NCI-H2171 treated with DMSO at 0.1 percent for 48 hours (cell line): ENCODE measurements around the gene TMEM54.
A peak's percentile ranks its signal among the peaks of the same experiment; 100 is the strongest.

Experiments
- DNase-seq: peaks from one replicate; lab custom pipeline; 2025; lab: John Stamatoyannopoulos, UW

Gene TMEM54

DNA sequence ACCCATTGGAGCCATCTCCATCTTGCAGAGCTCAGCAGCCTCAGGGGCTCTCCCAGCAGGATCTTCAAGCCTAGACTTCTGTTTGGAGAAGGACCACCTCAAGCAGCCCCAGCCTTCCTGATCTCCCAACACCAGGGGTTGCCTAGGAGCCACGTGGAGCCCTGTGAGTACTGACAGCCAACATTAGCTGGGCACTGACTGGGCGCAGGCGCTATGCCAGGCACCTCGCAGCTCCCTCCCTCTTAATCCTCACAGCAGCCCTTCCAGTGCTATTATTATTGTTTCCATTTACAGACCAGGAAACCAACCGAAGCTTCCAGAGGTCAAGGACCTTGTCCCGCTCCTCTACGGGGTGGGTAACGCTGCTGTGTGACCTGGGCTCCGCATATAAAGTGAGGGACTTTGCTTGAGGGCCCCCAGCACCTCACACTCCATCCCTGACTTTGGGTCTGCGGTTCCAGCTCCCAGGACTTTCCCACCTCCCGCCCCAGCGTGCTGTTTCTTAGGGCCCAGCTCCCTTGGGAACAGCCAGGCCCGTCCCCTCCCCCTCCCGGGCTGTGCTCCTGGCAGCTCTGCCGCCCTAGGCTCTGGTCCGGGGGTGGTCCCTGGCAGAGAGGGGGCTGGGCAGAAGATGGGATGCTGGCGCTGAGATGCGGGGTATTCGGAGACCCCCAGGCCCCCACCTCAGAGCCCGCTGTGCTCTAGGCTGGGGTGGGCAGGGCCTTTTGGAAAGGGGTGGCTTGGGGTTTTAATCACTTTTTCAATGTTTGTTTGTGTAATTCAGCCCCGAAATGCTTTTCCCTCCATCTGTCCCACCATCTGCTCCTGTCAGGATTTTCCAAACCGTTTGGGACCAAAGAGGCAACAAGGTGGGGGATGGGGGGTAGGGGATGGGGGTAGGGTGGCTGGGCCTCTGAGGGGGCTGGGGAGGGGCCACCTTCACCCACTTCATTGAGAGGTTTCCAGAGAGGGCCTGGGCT, 19.0 kb downstream of the TMEM54 start:
- DNase-seq: peak; percentile 97

DNA sequence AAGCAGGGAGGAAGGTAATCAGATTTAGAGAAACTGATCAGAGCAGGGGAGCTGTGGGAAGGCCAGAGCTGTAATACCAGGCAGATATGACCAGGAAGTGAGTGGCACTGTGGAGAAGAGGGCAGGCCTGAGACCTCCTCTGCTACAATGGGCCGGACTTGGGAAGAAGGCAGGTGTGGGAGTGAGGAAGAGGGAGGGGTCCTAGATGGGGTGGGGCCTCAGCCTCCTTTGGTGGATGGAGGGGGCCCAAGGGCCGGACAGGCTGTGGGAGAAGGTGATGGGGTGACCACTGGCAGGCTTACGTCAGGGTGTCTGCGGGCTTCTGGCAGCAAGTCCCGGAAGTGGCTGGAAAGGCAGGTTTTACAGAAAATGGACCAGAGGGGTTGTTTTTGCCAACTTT, 19.9 kb downstream of the TMEM54 start:
- DNase-seq: no peak

DNA sequence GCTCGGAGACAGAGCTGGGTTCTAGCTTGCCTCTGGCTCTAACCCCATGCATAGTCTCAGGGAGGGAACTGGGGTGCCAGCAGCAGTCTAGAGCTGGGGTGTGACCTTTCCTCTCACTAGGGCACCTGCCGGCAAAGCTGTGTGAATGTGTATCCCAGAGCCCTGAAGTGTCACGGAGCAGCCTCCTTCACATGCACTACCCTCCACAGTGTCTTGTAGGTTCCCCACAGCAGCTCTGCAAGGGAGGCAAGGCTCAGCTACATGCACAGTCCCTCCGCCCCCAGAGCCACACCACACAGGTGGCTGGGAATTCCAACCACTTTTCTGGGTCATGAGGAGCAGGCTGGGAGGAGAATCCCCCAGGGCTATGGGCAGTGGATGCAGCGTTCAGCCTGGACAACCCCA, 22.6 kb downstream of the TMEM54 start:
- DNase-seq: no peak

DNA sequence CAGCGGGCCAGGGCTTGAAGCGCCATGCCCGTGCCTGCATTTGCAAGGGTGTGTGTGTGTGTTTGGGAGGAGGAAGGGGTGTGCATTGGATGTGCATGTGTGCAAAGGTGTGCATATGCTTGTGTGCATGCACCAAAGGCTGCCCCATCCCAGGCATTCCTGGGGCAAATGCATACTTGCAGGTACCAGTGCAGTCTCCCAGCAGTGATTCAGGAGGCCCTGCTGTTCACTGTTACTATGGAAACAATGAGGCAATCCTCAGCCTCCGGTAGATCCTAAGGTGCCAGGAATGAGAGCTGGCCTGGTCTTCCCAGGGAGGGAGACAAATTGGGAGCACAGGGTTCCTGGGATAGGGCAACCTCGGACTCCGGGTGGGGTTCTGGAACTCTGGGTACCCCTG, 23.0 kb downstream of the TMEM54 start:
- peak; percentile 69 for DNase-seq

DNA sequence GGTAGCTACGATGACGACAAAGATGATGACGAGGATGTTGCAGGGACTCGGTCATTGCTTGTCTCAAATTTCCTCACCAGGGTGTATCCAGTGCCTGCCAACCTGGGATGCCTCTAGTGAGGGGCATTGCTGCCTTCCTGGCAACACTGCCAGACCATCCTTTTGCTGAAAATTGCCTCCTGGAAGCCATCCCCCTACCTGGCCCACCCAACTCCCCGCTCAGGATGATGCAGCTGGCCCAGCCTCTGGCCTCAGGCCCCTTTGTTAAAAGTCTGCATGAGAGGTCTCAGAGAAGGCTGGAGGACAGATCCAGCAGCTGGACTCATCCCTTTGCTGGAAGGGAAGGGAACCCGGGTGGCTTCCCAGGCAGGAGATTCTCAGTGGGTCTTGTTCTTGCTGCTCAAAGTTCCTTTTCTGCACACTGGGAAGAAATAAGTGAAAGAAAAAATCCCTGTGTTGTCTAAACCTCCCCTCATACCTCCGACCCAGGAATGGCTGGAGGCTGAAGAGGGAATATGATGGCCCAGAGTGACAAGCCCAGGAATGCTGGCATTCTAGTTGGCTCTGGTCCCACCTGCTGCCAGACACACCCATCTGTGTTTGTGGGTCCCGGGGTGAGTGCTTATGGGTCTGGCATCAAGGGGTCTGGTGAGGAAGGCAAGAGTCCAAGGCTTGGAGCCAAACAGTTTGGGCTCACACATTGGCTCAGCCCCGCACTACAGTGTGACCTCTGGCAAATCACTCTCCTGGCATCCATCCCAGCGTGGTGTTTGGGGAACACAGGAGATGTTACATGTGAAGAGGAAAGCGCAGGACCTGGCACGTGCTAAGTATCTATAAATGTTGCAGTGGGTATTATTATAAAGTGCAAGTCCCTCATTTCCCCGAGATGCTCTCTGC, 23.7 kb downstream of the TMEM54 start:
- DNase-seq: peak; percentile 56

DNA sequence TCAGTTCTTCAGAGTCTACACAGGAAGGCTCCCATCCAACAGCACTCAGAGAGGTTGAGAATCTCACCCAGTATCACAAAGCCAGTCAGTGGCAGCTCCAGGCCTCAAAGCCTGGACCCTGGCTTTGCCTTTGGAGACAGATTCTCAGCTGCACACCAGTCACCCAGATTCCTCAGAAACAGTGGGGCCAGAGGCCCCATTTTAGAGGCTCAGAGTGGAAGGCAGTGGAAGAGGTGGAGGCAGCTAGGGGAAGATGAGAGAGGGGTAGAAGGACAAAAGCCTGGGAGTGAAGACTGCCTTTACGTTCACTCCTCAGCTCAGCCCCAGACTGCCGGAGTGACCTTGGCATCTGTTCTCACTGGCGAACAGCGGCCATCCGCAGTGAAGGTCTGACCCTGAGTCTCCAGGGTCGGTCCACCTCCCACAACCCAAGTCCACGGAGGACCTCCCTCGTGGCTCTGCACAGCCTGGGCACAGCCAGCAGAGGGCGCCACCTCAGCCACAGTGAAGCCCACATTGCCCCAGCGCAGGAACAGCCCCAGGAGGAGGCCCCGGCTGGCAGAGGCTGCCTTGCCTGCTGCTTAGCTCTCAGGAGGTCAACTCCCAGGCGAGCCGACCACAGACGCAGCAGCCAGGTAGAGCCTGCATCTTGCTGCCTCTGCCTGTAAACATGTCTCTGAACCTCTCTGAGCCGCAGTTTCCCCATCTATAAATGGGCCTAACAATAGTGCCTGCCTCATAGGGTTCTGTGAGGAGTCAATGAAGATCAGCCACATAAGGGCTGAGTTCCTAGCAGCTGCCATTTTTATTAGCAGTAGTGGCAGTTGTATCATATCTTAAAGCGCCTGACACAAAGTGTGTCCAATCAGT, 24.6 kb downstream of the TMEM54 start:
- peak; percentile 26 for DNase-seq

DNA sequence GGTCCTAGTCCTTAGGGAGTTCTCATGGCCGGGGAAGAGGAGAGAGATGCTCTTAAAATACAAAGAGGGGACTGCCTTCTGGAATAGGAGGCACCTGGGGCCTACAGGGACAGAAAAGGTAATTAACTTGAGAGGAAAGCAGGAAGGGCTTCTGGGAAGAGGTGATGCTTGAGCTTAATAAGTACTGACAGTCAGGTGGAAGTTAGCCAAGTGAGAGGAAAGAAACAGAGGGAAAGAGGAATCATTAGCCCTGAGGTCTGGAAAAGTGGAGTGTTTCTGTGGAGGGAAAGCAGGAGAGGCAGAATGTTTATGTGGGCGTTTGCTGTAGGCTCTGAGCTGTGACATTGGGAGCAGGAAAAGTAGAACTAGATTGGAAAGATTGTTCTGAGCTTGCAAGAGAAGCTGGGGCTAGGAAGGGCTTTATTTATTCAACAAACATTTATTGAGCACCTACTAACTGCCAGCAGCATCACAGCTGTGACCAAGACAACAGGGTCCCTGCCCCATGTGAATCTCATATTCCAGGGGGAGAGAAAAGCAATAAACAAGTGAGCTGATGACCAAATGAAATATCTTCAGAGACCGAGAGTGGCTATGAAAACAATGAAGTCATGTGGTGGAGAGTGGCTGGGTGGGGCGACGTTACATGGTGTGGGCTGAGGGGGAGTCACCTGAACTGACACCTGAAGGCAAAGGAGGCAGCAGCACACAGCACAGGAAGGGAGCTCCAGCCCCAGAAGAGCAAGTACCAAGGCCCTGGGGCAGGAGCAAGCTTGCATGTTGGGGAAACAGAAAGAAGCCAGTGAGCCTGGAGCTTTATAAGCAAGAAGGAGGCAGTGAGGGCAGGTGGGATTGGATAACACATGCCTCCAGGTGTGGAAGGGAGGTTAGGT, 26.1 kb downstream of the TMEM54 start:
- no peak for DNase-seq

DNA sequence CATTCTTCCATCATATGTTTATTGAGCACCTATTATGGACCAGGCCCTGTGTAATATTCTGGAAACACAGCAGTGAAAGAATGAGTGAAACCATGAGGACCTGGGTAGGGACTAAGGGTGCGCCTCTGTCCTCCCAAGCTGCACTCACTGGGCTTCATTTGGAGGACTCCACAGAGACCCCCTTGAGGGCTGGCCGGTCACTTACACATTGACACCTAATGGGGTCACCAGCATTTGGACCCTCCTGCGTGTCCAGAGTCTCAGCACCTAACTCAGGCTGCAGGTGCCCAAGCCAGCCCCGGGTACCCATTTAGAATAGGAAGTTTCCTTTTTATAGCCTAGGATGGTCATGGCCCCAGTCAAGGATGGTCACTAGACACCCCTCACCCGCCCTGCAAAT, 27.7 kb downstream of the TMEM54 start:
- no peak for DNase-seq

DNA sequence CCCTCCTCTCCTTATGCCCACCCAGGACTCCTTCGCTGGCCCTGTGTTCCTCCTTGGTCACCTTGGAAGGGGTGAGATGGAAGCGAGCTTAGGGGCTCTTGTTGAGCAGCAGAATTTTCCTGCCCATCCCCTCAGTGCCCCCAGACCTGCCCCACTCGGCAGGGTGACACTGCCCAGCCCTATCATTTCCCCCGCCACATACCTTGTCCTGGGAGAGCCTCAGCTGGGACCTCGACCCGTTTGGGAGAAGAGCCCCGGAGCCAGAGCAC, 29.1 kb downstream of the TMEM54 start:
- no peak for DNase-seq

DNA sequence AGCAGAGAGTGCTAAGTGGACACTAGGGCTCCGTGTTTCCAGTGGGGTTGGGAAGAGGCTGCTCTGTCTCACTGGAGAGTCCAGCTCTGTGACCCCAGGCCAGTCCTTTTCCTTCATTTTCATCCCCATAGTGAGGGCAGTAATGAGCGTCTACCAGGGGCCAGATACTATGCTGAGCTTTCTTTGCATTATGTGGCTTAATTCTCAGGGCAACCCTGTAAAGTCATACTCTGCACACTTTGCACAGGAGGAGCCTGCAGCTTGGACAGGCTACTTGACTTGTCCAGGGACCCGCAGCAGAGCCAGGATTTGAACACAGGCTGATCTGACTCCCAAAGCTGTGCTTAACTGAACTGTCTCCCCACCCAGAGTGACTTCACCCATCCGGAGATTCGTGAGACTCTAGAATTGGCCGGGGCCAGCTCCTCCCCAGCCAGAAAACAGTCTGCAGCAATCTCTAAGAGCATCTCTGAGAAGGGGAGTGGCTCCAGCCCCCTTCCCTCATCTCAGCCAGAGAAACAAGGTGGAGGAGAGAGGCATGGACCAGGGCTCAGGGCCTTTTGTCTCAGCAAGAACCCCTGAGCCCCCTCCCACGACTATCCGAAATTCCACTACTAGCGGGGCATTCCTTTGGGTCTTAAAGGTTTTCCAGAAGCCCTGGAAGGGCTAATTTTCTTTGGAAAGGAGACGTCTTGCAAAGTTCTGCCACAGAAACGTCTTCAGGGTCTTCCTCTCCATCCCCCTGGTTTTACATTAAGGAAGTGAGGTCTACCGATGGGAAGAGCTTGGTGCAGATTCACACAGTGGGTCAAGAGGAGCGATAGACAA, 29.6 kb downstream of the TMEM54 start:
- DNase-seq: peak; percentile 51

DNA sequence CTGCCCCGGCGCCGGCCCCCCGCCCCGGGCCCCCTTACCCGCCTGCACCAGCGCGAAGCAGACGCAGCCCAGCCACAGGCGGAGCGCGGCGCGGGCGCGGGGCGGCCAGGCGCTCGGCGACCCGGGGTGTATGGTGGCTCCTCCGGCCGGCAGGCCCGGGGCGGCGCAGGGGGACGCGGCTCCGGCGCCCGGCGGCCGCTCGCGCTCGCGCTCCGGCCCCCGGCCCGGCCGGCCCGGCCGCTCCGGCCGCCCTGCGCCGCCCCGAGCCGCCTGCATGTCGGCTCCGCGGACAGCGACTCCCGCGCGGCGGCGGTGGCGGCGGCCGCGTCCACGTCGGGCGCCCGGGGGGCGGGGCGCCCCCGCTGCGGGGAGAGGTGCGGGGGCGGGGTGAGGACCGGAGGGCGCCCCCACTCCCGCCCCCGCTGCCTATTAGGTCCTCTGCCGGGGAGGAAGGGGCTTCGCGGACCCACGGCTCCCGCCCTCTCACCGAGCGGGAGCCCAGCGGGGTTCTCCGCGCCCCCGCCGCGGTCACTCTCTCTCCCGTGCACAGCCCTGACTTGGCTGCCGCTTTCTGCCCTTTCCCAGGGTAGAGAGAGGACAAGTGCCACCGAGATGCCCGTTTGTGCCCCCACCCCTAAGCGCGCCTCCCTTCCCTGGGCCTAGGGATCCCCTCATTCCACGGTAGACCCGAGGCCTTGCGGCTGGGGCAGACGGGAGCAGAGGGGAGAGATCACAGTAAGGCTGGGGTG, 30.4 kb downstream of the TMEM54 start, which contains the start of gene FNDC5:
FNDC5 (minus strand) TSS at position 298 of the 749 bp plus-strand sequence.
- no peak for DNase-seq

DNA sequence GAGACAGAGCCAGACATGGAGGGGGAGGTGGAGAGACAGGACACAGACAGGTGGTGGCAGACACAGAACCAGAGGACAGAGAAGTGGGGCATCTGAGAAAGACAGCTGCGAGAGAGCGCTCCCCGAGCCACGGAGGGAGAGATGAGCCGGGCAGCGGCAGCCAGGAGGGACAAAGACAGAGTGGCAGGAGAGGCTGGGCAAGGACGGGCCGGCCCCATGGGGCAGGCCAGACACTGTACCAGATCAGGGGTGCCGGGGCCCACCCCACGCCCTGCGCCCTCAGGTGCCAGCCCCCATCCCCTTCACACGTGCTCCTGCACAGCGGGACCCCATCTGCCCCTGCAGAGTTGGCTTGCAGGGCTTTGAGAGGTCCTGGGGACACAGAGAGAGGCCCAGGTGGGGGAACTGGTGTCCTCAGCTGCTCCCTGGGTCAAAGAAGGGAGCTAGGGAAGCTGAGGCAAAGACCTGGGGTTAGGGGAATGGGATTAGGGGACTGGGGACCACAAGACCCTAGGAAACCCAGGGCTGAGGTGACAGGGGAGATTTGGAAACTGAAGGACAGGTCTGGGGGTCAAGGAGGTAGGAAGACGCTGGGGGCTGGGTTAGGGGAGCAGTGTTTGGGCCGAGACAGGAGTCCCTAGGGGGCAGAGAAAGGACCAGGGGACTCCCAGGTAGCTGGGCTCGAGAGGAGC, 31.1 kb downstream of the TMEM54 start:
- DNase-seq: no peak

DNA sequence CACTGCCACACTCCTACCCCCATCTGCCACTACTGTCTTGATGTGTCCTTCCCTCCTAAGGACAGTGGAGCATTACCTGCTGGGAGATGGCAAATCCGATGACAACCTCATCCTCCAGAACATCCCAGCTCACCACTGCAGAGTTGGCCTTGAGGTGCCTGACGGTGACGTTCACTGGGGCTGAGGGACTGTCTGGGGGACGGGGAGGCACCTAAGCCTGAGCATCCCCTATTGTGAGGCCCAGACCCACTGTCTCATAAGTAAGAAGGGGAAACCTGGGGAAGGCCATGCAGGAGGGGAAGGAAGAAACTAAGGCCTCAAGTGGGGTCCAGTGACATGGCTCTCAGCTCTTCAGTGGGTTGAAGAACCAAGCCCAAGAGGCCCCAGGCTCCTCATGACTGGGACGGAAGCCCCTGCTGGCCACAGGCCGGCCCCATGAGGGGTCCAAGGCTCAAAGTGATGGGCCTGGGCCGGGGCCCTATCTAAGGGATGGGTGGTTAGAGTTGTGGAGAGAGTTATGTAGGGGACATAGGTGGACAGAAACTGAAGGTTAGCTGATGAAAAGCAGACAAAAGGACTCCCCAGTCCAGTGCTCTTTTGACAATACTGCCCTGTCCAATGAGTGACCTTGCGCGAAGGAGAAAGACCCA, 32.3 kb downstream of the TMEM54 start:
- no peak for DNase-seq

DNA sequence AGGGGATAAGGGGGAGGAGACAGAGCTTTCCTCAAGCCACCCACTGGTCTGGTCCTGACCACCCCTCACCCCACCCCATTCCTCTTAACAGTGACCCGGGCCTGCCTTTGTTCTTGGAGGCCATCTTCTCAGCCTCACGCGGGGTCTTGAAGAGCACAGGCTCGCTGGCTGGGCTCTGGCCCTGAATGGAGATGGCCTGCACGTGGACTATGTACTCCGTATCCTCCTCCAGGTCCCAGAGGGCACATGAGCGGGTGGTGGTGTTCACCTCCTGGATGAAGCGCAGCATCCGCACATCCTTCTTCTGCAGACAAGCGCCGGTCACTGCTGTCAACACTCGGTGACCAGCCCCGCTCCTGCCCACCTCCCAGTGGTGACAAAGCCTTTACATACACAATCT, 33.1 kb downstream of the TMEM54 start:
- DNase-seq: no peak

DNA sequence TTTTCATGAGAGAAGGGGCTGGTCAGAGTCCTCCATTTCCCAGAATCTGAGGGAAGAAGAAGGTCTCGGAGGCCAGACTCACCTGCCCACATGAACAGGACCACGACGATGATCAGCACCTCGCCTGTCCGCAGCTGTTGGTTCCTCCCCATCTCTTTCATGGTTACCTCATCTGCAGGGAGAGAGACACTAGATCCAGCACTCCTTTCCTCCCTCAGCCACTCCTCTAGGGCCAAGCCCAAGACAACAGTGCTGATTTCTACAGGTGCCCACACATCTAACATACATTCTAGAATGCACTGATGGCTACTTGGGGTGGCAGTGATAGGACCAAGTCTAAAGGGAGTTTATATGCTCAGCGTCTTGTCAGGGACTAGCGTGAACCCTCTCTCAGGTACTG, 33.5 kb downstream of the TMEM54 start:
- DNase-seq: no peak

DNA sequence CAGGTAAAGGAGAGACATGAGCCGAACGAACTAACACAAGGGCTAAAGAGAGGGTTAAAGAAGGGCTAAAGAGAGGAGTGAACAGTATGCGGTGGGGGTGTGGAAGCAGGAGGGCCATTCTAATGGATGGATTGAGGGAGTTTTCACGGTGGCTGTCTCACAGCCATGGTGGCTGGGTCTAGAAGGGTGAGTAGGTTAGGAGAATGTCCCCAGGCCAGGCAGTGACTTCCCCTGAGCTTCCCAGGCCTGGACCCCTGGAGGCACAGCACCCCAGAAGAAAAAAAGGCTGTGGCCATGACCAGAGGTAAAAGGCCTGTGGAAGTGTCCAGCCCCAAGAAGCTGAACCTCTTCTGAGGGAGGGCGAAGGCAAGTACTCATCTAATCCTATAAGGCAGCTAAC, 34.0 kb downstream of the TMEM54 start:
- no peak for DNase-seq

DNA sequence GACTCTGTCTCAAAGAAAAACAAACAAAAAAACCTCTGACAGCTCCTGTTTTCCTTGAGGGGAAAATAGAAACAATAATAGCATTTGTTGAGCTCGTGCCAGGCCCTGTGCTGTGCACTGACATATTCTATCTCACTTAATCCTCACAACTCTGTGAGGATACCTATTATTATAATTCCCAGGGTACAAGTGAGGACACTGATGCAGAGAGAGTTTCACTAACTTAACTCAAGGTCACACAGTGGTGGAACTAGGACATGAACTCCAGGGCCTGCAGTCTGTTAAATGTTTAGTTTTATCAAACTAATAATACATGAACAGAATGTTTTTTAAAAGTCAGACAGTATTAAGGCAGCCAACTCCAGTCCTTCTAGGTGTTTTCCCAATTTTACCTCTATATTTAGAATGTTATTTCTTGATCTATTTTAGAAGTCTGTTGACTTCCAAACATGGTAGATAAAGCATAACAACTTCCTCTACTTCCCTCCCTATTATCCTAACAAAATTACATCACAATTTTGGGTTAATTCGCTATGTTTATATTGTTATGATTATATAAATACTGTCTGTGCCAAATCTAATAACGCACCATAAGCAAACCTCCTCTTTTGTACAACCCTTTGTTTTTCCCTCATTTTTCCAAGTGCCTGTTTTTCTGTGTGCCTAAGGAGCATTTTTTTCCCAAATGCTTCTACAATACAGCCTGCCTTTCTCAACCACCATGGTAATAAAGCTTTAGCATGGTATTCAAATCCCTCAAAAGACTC, 35.4 kb downstream of the TMEM54 start:
- DNase-seq: no peak
